ENCODE results near the gene LYZL4.
A peak's percentile ranks its signal among the peaks of the same experiment; 100 is the strongest.

The LYZL4 gene

GRCh38 chr3:42410370-42411131, at the start of gene LYZL4:
TSS of gene LYZL4 (minus strand) at chr3:42410610. CDS start at chr3:42407251, 3,359 bp downstream.
- DNase-seq (ENCODE audit: low read depth, low spot score), result no peak

GRCh38 chr3:42459151-42459550, 48.7 kb upstream of the LYZL4 start:
- no peak for DNase-seq (ENCODE audit: low read depth, low spot score)

GRCh38 chr3:42456211-42456610, 45.8 kb upstream of the LYZL4 start:
- DNase-seq (ENCODE audit: low read depth, low spot score), result no peak

GRCh38 chr3:42451546-42452230, 41.3 kb upstream of the LYZL4 start:
- DNase-seq (ENCODE audit: low read depth, low spot score), result no peak

GRCh38 chr3:42451116-42451515, 40.7 kb upstream of the LYZL4 start:
- no peak for DNase-seq (ENCODE audit: low read depth, low spot score)

GRCh38 chr3:42450567-42450966, 40.2 kb upstream of the LYZL4 start:
- DNase-seq (ENCODE audit: low read depth, low spot score), result no peak

GRCh38 chr3:42447481-42447880, 37.1 kb upstream of the LYZL4 start:
- peak; percentile 40 for DNase-seq (ENCODE audit: low read depth, low spot score)

- no peak for DNase-seq (ENCODE audit: low read depth, low spot score)
Measured at GRCh38 chr3:42446111-42447050, 36.0 kb upstream of the LYZL4 start.

GRCh38 chr3:42443819-42444436, 33.5 kb upstream of the LYZL4 start:
- DNase-seq (ENCODE audit: low read depth, low spot score), result peak; percentile 95

- no peak for DNase-seq (ENCODE audit: low read depth, low spot score)
Measured at GRCh38 chr3:42443292-42443691, 32.9 kb upstream of the LYZL4 start.

GRCh38 chr3:42442640-42443039, 32.2 kb upstream of the LYZL4 start:
- no peak for DNase-seq (ENCODE audit: low read depth, low spot score)

- no peak for DNase-seq (ENCODE audit: low read depth, low spot score)
Measured at GRCh38 chr3:42441791-42442190, 31.4 kb upstream of the LYZL4 start.

- DNase-seq (ENCODE audit: low read depth, low spot score), result no peak
Measured at GRCh38 chr3:42440924-42441323, 30.5 kb upstream of the LYZL4 start.

GRCh38 chr3:42439261-42440115, 29.1 kb upstream of the LYZL4 start:
- no peak for DNase-seq (ENCODE audit: low read depth, low spot score)

GRCh38 chr3:42438758-42439157, 28.3 kb upstream of the LYZL4 start:
- DNase-seq (ENCODE audit: low read depth, low spot score), result no peak

GRCh38 chr3:42438193-42438592, 27.8 kb upstream of the LYZL4 start:
- no peak for DNase-seq (ENCODE audit: low read depth, low spot score)

GRCh38 chr3:42434777-42435380, 24.5 kb upstream of the LYZL4 start:
- no peak for DNase-seq (ENCODE audit: low read depth, low spot score)

- no peak for DNase-seq (ENCODE audit: low read depth, low spot score)
Measured at GRCh38 chr3:42432485-42432884, 22.1 kb upstream of the LYZL4 start.

GRCh38 chr3:42430781-42431532, 20.5 kb upstream of the LYZL4 start:
- DNase-seq (ENCODE audit: low read depth, low spot score), result no peak

GRCh38 chr3:42428830-42429229, 18.4 kb upstream of the LYZL4 start:
- no peak for DNase-seq (ENCODE audit: low read depth, low spot score)
